OCI-LY1 (cell line): Measurements from ENCODE around the gene C13orf46.

Experiments
- EZH2 ChIP-seq: fragments of 200-600 bp; sonication (generic), shearing (Covaris generic); IDR thresholded peaks from 2 replicates; pipeline ENCODE4 v1.8.0; 2017; ENCODE audit warnings: borderline replicate concordance, mixed run types, mild to moderate bottlenecking, antibody characterized with exemption, low read length, moderate library complexity, mixed read lengths
- TF ChIP-seq, protein P1 (sequence below): fragments of 200-600 bp; sonication (generic), shearing (Covaris generic); IDR thresholded peaks from 2 replicates; pipeline ENCODE4 v1.5.1; 2017; ENCODE audit warnings: mild to moderate bottlenecking, antibody characterized with exemption, low read length, moderate library complexity, mixed read lengths

DNA sequence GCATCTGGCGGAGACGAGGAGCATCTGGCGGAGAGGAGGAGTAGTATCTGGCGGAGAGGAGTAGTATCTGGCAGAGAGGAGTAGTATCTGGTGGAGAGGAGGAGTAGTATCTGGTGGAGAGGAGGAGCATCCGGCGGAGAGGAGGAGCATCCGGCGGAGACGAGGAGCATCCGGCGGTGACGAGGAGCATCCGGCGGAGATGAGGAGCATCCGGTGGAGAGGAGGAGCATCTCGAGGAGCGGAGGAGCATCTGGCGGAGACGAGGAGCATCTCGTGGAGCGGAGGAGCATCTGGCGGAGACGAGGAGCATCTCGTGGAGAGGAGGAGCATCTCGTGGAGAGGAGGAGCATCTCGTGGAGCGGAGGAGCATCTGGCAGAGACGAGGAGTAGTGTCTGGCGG, 18.6 kb downstream of the C13orf46 start:
- TF ChIP-seq, protein P1, sequence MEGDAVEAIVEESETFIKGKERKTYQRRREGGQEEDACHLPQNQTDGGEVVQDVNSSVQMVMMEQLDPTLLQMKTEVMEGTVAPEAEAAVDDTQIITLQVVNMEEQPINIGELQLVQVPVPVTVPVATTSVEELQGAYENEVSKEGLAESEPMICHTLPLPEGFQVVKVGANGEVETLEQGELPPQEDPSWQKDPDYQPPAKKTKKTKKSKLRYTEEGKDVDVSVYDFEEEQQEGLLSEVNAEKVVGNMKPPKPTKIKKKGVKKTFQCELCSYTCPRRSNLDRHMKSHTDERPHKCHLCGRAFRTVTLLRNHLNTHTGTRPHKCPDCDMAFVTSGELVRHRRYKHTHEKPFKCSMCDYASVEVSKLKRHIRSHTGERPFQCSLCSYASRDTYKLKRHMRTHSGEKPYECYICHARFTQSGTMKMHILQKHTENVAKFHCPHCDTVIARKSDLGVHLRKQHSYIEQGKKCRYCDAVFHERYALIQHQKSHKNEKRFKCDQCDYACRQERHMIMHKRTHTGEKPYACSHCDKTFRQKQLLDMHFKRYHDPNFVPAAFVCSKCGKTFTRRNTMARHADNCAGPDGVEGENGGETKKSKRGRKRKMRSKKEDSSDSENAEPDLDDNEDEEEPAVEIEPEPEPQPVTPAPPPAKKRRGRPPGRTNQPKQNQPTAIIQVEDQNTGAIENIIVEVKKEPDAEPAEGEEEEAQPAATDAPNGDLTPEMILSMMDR, result no peak
- TF ChIP-seq EZH2, result no peak
